GM19438 (cell line): ENCODE results near the gene CASZ1.

Experiments
- ATAC-seq: cut with Tn5 transposase; IDR thresholded peaks from one replicate; pipeline ENCODE4 v1.9.1; 2021; ENCODE audit warnings: low read depth; ENCODE audit not compliant: unreplicated experiment

The CASZ1 gene

GRCh38 chr1:10644307-10645128 lies 151.9 kb downstream of the CASZ1 start:
- no peak for ATAC-seq

DNA sequence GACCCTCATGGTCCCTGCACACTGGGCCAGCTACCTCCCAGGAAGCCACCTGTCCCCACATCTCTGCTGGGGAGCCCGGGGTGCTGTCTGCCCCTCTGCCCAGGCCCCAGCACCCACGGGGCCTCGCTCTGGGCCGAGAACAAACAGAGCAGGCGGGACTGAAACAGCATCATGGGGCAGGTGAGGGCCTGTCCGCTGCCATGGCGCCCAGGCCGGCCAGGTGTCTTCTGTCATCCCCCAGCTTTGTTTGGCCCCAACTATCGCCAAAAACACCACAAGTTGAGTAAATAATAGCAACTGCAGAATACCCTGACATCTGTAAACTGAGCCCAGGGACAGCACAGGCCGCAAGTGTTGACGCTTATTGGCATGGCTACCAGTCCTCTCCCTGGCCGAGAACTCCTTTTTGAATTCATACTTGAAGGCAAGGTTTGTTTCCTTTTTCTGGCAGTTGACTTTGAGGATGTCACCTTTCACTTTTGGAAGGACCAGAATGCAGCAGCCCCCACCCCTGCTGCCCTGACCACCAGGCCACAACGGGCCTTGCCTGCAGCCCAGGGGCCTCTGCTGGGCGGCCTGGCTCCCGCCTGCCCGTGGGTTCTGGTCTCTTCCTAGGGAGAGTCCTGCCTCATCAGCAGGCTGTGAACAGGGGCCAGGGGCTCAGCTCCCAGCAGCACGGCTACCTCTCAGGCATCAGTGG lies 152.7 kb downstream of the CASZ1 start:
- ATAC-seq = no peak

DNA sequence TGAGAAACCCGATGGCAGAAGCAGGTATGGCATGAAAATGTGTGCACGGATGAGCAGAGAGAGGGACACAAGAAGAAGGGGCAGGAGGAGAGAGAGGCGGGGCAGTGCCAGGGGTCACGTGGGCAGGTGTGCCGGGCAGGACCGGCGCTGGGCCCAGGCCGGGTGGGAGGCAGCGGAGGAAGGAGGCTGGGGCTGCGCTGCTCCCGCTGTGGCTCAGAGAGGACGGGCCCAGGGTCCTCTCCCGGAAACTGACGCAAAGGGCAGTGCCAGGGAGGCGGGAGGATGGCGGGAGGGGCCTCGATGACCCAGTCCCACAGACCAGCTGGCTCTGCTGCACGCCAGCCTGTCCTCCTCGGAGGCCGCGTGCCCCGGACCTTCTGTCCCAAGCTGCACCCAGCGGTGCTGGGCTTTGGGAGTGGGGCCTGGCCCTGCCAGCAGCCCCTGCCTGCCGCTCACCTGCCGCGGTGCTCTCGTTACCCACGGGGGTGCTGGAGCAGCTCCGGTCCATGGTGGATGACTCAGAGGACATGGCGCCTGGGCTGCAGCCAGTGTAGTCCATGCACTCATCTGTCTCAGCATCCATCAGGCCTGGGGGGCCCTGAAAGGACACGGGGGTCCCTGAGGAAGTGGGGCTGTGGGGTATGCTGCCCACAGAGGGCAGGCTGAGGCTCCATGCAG lies 153.9 kb downstream of the CASZ1 start:
- no peak for ATAC-seq

- ATAC-seq = no peak
Observed at GRCh38 chr1:10641976-10642375, 154.5 kb downstream of the CASZ1 start.

DNA sequence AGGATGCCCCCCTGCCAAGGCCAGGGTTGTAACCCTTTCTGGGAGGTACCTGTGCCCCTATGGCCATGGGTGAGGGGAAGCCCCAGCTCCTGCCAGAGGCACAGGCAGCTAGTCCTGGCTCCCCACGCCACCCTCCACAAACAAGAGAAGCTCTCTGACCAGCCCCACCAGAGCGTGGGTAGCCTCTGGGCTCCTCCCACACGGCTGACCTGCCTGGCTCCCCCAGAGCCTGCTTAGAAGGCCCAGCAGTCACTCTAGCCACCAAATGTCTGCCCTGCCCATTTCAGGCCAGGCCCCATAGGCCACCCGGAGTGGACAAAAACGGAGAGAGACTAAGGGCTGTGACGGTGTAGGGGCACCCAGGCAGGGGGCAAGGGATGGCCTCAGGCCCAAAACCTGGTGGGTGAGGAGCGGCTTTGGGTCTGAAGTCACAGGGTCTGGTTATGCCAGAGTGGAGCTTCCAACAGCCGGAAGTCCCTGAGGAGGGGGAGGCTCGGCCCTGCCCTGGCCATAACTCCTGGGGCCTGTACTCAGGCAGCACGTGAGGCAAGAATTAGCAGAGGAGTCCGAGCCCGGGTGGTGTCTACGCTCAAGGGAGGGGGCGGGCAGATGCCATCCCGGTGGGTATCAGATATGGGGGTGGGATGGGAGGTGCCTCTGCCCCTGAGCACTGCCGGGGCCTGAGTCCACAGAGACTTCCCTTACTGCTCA lies 155.4 kb downstream of the CASZ1 start:
- no peak for ATAC-seq

GRCh38 chr1:10639775-10640578 lies 156.5 kb downstream of the CASZ1 start:
- no peak for ATAC-seq

GRCh38 chr1:10639011-10639774 lies 157.3 kb downstream of the CASZ1 start:
- no peak for ATAC-seq

DNA sequence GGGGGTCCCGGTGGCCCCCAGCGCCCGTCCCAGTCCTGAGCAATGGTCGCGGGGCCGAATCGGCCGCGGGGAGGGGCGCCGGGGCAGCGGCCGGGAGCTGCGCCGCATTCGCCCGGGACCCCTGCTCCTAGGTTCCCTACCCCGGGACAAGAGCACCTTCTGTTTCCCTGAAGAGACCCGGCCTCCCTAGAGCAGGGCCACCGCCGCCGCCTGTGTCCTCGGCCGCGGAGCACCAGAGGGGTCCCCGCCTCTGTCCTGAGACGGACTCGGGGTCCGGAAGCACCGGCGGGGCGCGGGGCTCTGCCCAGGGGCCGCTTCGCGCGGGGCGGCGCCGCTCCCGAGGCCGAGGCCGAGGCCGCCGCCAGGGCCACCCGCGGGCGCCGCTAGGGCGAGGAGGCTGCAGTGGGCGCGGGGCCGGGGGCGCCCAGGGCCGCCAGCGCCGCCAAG lies 157.9 kb downstream of the CASZ1 start:
- ATAC-seq = no peak

GRCh38 chr1:10637834-10638558 lies 158.4 kb downstream of the CASZ1 start:
- ATAC-seq = no peak

DNA sequence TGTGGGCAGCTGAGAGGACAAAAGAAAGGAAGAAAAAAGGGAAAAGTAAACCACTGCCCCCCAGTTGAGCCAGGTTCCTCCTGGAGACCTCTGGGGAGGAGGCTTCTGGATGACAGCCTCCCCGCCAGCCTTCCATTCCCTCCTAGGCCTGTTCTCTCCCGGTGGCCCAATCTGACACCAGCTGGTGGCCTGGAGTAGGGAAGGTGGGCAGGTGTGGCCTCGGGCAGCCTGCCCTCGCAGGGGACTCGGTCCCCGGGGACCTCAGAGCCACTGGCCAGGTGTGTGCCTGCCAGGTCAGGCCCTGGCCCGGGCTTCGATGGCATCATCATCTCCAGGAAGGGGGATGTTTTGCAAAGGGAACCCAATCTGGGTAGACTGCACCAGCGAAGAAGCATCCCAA lies 159.0 kb downstream of the CASZ1 start:
- no peak for ATAC-seq

DNA sequence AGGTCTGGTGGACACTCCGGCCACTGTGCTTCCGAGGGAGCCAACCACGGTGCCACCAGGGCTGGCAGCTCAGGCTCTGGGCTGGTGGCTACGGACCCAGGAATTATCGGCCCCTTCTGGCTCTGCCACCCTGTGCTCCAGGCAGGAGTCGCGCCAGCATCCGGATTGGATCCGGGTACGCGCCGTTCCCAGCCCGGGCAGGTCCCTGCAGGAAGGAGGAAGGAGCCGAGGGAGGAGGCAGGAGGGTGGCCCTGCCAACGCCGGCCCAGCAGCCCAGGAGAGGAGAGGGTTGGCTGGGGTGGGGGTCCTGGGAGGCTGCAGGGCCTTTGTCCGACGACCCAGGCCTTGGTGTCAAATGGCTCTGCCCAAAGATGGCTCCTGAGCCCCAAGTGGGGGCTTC lies 160.5 kb downstream of the CASZ1 start:
- ATAC-seq = no peak

DNA sequence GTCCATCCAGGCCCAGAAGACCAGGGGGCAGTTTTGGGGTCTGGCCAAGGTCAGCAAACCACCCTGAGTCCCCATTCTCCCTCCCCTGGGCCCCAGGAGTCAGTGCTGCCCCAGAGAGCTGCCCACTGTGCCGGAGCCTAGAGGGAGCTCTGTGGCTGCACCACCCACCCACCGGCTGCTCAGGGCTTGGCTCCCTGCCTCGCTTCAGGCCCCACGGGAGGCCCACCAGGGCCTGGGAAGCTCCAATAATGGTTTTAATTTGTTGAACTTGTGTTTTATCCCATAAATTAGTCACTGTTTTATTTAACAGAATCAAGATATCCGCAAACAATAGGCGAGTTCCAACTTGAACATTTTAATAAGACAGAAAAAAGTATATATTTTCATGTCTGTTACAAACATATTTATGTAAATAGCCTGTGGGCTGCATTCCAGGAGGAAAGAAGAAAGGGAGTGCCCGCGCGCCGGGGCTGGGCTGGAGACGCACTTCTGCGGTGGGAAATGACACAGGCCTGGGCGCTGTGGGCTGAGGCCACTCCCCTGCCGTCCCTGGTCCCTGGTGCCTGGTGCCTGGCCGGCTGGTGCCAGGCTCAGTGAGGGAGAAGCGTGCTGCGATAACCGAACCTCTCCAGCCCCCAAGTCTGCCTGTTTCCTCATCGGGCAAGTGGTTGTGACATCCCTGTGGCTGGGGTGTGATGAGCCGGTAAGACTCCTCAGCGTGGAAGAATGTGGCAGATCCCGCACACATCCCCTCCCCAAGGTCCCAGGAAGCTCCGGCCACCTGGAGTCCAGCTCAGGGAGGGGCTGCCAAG lies 161.2 kb downstream of the CASZ1 start:
- ATAC-seq = no peak

- no peak for ATAC-seq
Observed at GRCh38 chr1:10634428-10635084, 161.9 kb downstream of the CASZ1 start.

- ATAC-seq = no peak
Observed at GRCh38 chr1:10634075-10634427, 162.4 kb downstream of the CASZ1 start.

GRCh38 chr1:10633416-10633815 lies 163.0 kb downstream of the CASZ1 start:
- no peak for ATAC-seq

DNA sequence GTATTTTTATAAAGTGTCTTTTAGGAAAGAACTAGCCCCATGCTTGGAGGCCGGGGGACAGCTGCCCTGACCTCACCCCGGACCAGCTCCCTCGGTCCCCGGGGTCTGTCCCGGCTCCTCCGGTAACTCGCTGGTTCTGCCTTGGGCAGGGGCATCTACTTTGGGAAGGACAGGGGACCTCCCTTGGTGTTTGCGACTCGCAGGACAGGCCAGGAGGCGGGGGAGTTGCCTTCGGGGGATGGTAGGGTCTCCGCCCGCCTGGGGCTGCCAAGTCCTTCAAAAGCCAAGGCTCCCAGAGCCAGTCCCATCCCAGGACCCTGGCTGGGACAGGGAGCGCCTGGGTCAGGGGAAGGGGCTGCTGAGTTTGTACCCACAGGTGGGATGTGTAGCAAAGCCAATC lies 163.8 kb downstream of the CASZ1 start:
- ATAC-seq = no peak

- no peak for ATAC-seq
Observed at GRCh38 chr1:10631811-10632593, 164.4 kb downstream of the CASZ1 start.
